Neuron (in vitro differentiated cells): Measurements from ENCODE around the gene ATXN1.

Experiments used
- H2AFZ ChIP-seq: one replicate; pipeline ENCODE4 v1.6.1; 2013; ENCODE audit warnings: low read depth, mild to moderate bottlenecking, inconsistent platforms, low read length, moderate library complexity
- H3K27me3 ChIP-seq: one replicate; pipeline ENCODE4 v1.6.1; 2013; ENCODE audit warnings: low read length; ENCODE audit not compliant: insufficient read depth
- H3K36me3 ChIP-seq: one replicate; pipeline ENCODE4 v1.6.1; 2013; ENCODE audit warnings: low read length; ENCODE audit not compliant: insufficient read depth
- H3K4me1 ChIP-seq: one replicate; pipeline ENCODE4 v1.6.1; 2013; ENCODE audit warnings: low read length; ENCODE audit not compliant: insufficient read depth
- H3K4me3 ChIP-seq: 2 replicates; pipeline ENCODE4 v1.5.1; 2013; ENCODE audit warnings: mild to moderate bottlenecking, low read length, moderate library complexity
- H3K9me3 ChIP-seq: one replicate; pipeline ENCODE4 v1.6.1; 2013; ENCODE audit warnings: low read length

Gene ATXN1

DNA sequence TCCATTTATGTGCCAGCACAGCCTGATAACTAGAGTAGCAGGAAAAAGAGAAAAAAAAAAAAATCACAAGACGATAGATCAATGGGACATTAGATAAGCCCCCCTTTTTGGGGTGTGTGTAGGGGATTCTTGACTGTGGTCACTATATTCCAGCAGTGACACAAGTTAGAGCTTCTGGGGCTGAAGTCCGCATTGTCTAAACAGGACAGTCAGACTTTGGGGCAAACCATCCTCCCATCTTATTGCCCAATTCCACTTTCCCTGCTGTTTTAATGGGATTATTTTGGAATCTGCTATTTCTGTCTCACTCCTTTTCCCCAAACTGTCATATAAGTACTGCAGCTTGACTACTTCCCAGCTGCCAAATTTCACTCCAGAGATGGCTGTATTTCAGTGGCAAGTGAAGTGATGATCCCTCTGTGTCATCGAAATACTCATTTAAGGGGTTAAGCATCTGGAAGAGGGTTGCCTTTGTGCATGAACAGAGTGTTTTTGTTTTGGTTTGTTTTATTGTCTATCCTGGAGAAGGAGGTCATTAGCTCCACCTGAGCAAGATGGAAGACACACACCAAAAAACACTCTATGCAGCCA lies 182.5 kb downstream of the ATXN1 start:
- Histone ChIP-seq H3K4me1 (no peaks in the 10 kb centered on the region), H2AFZ (no peak overlapping the region), H3K36me3 (no peaks in the 10 kb centered on the region), H3K9me3 (no peaks in the 10 kb centered on the region), H3K27me3 (no peaks in the 10 kb centered on the region), H3K4me3 (no peak overlapping the region)

DNA sequence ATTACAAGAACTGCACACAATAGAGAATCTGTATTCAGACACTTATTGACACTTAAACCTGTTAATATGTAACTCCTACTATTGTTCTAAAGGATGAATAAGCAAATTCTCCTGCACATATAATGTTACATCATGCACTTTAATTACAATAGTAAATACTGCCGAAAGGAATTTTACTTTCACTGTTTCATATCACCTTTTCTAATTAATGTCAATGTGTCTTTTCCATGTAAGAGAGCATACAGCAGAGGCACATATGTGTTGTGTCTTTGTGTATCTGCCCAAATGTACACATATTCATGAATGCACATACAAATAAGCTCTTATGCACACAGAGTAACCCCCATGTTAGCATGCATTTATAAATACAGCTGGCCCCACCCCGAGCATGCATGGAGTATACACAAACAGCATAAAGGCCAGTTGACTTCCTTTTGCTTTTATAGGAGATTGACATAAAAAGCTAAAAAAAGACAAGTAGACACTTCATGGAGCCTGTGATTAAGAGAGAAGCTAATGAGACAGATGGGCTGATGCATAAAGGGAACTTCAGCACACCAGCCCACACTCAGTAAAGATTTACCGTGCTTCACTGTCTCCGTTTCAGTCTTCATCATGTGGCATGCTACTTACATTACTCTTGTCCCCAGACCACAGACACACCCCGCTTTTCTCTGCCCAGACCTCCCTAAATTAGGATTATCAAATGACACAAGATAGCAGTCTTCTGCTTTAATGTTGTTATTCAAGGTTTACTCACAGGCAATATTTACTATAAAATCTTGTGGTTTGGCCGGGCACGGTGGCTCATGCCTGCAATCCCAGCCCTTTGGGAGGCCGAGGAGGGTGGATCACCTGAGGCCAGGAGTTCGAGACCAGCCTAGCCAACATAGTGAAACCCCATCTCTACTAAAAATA lies 184.6 kb downstream of the ATXN1 start:
- H3K27me3 ChIP-seq: no peaks in the 10 kb centered on the region
- H3K36me3 ChIP-seq: no peaks in the 10 kb centered on the region
- no peak overlapping the region for H3K4me3 ChIP-seq
- H3K4me1 ChIP-seq: no peaks in the 10 kb centered on the region
- H2AFZ ChIP-seq: no peak overlapping the region
- no peaks in the 10 kb centered on the region for H3K9me3 ChIP-seq

DNA sequence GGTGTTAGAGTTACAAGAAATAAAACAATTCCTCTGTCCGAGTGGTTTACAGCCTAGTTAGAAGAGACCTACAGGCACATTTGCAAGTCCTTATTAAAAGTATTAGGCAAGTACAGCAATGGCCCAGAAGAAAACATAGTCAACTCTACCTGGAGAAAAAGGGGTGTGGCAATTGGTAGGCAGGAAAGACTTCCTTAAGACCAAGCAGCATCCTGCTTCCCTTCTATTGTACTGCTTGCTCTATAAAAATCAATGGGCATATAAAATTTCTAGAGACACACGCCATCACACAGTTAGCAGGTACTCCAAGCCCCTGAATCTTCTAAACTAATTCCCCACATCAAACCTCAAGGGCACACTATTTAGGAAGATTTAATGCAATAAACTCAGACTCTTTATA lies 185.6 kb downstream of the ATXN1 start:
- H3K9me3 ChIP-seq: no peaks in the 10 kb centered on the region
- H3K36me3 ChIP-seq: no peaks in the 10 kb centered on the region
- H3K27me3 ChIP-seq: no peaks in the 10 kb centered on the region
- H2AFZ ChIP-seq: no peak overlapping the region
- H3K4me3 ChIP-seq: no peak overlapping the region
- no peaks in the 10 kb centered on the region for H3K4me1 ChIP-seq

DNA sequence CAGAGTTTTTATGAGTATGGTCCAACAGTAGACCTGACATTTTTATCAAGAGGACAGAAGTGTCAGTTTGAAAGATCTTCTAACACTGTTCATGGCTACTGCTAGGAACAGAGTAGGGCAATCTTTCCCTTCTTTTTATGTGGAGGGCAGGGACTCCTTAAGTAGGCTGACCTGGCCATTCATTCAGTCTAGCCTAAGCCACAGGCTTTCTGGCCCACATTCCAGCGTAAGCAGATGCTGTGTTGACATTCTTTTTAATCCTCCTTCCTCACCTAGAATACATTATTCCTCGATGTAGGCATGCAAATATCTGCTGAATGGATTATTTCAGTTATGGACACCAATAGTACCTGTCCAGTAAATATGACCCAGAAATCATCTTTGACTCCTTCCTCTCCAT lies 188.3 kb downstream of the ATXN1 start:
- Histone ChIP-seq H3K4me1 (no peaks in the 10 kb centered on the region), H3K9me3 (no peaks in the 10 kb centered on the region), H3K36me3 (no peaks in the 10 kb centered on the region), H3K27me3 (no peaks in the 10 kb centered on the region), H3K4me3 (no peak overlapping the region), H2AFZ (no peak overlapping the region)

DNA sequence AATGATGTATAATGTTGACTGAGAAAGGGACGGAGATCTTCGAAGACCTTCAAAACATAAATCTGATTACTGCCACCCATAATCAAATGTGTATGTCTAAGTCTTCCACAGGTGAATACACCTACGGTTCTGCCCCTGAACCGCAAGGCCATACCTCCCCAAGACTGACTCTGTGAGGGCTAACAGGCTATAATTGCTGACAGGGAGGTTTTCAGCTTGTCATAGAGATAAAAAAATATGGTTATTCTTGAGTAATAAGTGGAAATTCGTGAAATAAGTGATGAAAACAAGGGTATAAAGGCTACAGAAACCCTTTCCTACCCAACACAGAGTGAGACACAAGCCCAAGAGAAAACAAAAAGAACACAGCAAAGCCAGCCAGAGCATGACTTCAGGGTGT lies 188.9 kb downstream of the ATXN1 start:
- Histone ChIP-seq H2AFZ (no peak overlapping the region), H3K36me3 (no peaks in the 10 kb centered on the region), H3K27me3 (no peaks in the 10 kb centered on the region), H3K4me3 (no peak overlapping the region), H3K4me1 (no peaks in the 10 kb centered on the region), H3K9me3 (no peaks in the 10 kb centered on the region)

DNA sequence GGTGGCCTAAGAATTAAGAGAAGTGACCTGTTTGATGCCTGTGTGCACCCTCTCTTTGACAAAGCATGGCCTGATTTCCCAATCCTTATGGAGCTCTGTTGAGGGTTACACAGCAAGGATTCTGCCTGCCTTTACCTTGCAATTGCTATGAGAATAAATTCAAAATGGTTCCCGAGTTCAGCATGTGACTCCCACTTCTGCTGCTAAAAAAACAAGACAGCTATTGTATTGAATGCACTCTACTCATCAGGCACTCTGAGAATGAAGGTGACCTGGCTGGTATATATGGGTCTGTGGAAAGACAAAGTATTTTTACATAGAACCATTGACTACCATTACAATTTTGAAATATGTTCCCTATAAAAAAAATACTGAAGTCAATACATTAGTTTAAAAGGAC lies 190.3 kb downstream of the ATXN1 start:
- no peaks in the 10 kb centered on the region for H3K36me3 ChIP-seq
- H3K27me3 ChIP-seq: no peaks in the 10 kb centered on the region
- no peaks in the 10 kb centered on the region for H3K4me1 ChIP-seq
- H2AFZ ChIP-seq: no peak overlapping the region
- no peak overlapping the region for H3K4me3 ChIP-seq
- H3K9me3 ChIP-seq: no peaks in the 10 kb centered on the region

DNA sequence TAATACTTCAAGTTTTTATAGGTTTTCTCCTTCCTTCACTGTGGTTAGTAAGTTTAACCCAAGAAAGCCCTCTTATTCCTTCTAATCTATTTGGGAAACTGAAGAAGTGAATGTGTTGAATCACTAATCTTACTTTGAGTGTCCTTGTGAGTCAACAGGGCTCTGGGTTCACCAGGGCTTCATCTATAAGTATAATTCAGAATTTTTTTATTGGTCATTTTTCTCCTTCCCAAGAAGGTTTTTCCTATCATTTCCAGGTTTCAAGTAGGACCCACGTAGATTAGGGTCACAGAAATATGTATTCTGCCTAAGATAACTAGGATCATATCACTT lies 191.1 kb downstream of the ATXN1 start:
- Histone ChIP-seq H3K9me3 (no peaks in the 10 kb centered on the region), H3K36me3 (no peaks in the 10 kb centered on the region), H2AFZ (no peak overlapping the region), H3K4me1 (no peaks in the 10 kb centered on the region), H3K4me3 (no peak overlapping the region), H3K27me3 (no peaks in the 10 kb centered on the region)

DNA sequence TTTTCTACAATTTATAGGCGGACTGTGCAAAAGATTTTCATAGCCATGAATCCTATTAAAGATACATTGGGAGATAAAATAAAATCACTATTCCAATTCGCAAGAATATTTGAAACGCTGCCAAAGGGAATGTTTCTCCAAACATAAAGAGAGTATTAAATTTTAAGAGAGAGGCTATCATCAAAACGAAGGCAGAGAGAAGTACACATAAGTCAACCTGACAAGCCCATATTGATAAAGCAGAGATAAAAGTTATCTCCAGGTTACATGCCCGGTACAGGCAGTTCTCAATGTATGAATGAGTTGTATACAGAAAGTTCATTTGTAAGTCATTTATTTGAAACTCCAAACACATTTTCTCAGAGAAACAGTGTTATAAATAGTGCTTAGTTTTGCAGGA lies 193.1 kb downstream of the ATXN1 start:
- Histone ChIP-seq H3K36me3 (no peaks in the 10 kb centered on the region), H3K27me3 (no peaks in the 10 kb centered on the region), H3K4me1 (no peaks in the 10 kb centered on the region), H2AFZ (no peak overlapping the region), H3K9me3 (no peaks in the 10 kb centered on the region), H3K4me3 (no peak overlapping the region)

DNA sequence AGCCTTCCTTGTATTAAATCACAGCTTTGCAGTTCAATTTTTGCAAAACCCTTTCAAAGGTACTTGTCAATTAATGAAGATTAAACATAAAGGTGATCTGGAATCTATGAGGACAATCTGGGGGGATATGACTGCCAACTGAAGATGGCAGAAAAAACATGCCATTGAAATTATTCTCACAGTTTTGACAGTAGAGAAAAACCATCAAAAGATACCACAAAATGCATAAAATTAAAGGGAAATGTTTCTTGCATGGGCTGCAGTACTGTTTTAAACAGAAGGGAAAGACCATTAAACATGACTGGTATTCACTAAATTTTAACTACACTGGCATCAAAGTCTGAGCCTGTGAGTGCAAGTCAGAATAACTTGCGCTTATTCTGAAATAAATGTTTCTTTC lies 194.2 kb downstream of the ATXN1 start:
- no peak overlapping the region for H2AFZ ChIP-seq
- H3K4me1 ChIP-seq: no peaks in the 10 kb centered on the region
- H3K9me3 ChIP-seq: no peaks in the 10 kb centered on the region
- no peaks in the 10 kb centered on the region for H3K36me3 ChIP-seq
- no peak overlapping the region for H3K4me3 ChIP-seq
- no peaks in the 10 kb centered on the region for H3K27me3 ChIP-seq

DNA sequence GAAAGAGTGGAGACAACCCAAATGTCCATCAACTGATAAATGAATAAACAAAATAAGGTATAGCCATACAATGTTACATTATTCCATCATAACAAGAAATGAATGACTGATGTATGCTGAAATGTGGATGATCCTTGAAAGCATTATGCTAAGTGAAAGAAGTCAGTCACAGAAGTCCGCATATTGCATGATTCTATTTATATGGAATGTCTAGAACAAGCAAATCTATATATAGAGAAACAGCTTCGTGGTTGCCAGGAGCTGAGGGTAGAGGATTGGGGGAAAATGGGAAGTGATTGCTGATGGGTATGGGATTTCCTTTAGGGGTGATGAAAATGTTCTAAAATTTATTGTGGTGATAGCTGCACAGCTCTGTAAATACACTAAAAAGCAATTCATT lies 196.8 kb downstream of the ATXN1 start:
- Histone ChIP-seq H3K36me3 (no peaks in the 10 kb centered on the region), H3K27me3 (no peaks in the 10 kb centered on the region)

DNA sequence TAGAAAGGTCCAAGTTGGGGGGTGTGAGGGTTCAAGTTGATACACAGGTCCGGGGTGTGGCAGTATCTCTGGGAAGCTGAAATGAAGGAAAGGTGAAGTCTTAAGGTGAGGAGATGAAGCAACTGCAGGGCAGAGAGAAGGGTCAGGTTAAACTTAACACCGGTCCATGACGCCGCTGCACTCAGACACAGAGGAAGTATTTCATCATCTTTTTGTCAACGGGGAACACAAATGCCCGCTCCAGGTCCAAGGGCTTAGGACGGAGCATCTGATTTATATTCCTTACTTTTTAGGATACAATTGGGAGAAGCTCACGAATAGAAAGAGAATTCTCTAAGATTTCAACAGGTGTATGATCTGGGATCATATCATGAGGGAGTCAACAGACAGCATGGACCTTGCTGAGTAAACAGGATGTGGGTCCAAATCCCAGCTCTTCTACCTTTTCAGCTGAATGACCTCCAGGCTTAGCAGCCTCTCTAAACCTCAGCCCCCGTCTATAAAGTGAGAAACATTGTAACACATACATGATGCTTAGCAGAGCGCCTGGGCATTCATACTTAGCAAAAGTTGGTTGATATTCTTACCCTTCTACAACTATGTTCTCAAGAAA lies 197.5 kb downstream of the ATXN1 start:
- no peak overlapping the region for H3K4me3 ChIP-seq

More for the DNA sequence above, 196.8 kb downstream of the ATXN1 start:
- Histone ChIP-seq H2AFZ (no peak overlapping the region), H3K9me3 (no peaks in the 10 kb centered on the region), H3K4me3 (no peak overlapping the region), H3K4me1 (no peaks in the 10 kb centered on the region)

DNA sequence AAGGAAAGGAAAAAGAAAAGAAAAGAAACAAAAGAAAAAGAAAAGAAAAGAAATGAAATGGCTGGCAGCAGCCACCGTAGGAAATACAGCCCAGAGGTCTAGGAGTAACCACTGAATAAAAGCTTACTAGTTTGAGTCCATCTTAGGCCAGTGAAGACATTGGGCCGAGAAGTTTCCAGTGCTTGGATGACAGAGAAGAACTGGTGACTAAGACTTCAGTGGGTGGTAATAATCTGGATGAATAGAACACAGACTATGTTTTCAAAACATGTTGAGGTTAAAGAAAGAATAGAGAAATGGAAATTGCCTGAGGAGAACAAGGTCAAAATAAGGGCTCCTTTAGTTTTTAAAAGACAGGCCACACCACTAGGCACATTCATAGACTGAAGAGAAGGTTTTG lies 198.8 kb downstream of the ATXN1 start:
- H3K36me3 ChIP-seq: no peaks in the 10 kb centered on the region
- H3K27me3 ChIP-seq: no peaks in the 10 kb centered on the region
- H3K4me3 ChIP-seq: no peak overlapping the region
- H3K4me1 ChIP-seq: no peaks in the 10 kb centered on the region
- H3K9me3 ChIP-seq: no peaks in the 10 kb centered on the region
- no peak overlapping the region for H2AFZ ChIP-seq

More for the DNA sequence above, 197.5 kb downstream of the ATXN1 start:
- no peaks in the 10 kb centered on the region for H3K4me1 ChIP-seq
- H3K36me3 ChIP-seq: no peaks in the 10 kb centered on the region
- no peak overlapping the region for H2AFZ ChIP-seq
- no peaks in the 10 kb centered on the region for H3K27me3 ChIP-seq
- no peaks in the 10 kb centered on the region for H3K9me3 ChIP-seq

DNA sequence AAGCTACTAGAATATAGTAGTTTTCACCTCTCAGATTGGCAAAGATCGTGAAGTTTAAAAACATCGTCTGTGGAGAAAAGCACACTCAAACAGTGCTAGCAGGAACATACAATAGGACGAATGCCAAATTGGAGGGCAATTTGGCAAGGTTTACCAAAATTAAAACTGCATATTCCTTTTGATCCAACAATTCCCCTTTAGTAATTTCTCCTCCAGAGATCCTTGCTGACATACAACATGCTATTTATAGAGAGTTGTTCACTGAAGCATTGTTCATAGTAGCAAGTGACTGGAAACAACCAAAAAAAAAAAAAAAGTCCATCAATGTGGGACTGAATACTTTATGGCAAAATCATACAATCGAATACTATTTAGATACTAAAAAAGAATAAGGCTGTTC lies 202.2 kb downstream of the ATXN1 start:
- no peaks in the 10 kb centered on the region for H3K36me3 ChIP-seq
- H3K4me3 ChIP-seq: no peak overlapping the region
- H3K4me1 ChIP-seq: peaks cover 4% of the 10 kb centered on the region
- no peaks in the 10 kb centered on the region for H3K9me3 ChIP-seq
- H3K27me3 ChIP-seq: no peaks in the 10 kb centered on the region
- H2AFZ ChIP-seq: no peak overlapping the region
